Suprapubic skin (tissue), 3 donors: ENCODE data around the gene CYP19A1.

ENCODE experiments used
- CTCF ChIP-seq, 2 donors: fragments of 200-600 bp in 1 of 2; fragments of 450-650 bp in 1 of 2; sonication (generic) in 1 of 2; IDR thresholded peaks; one replicate each; pipeline ENCODE4 v1.5.1; 2016 to 2019; ENCODE audit warnings: antibody characterized with exemption in 2 of 2, mild to moderate bottlenecking in 1 of 2, moderate library complexity in 1 of 2
- EP300 ChIP-seq: sonication (generic); formaldehyde crosslinking; IDR thresholded peaks from one replicate; pipeline ENCODE4 v1.6.1; 2017; ENCODE audit warnings: antibody characterized with exemption

DNA sequence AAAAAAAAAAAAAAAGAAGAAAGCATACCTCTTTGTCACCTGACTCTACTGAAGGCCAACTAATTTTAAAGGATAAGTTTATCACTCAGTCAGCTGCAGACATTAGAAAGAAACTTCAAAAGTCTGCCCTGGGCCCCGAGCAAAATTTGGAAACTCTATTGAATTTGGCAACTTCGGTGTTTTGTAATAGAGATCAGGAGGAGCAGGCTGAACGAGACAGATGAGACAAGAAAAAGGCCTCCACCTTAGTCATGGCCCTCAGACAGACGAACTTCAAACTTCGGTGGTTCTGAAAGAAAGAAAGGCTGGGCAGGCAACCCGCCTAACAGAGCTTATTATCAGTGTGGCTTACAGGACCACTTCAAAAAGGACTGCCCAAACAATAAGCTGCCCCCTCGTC lies 21.6 kb upstream of the CYP19A1 start:
- TF ChIP-seq CTCF (IDR thresholded peaks at IDR 0.05): no peak
- TF ChIP-seq EP300: no peak
